ENCODE measurements around the gene SERTM1. TPM values are rescaled to one million over a fixed set of nuclear protein-coding genes. Genes with fewer than 3 reads are reported as not detected.

SERTM1 gene
- total RNA-seq, 1 experiment from 2014 or later = 0.24 TPM

DNA sequence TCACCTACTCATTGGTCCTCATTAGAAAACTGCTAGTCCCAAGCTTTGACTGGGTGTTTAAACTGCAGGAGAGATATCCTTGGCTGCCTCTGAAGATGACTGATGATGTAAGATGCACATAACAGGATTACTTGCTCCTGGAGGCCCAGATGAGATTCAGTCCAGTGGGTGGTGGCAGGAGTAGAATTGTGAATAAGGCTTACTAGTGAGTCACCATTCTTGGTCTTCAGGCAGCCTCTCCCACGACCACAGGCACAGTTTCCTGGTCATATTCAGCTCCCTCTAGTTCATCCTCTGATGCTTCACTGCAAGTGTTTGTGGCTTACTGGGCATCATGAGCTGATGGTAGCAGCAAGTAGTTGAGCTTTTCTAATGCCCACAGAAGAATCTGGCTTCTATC is 12.1 kb downstream of the SERTM1 start:
- Histone ChIP-seq H3K79me2 (ENCODE audit: insufficient read depth, low read length) (no peaks in the 10 kb centered on the region), H3K56ac (ENCODE audit: insufficient read length, low read depth, low read length) (no peak overlapping the region), H3K4me2 (ENCODE audit: insufficient read depth, insufficient read length, low read length) (no peak overlapping the region), H2AK5ac (ENCODE audit: insufficient read length, low read length) (no peak overlapping the region), H3K9ac (ENCODE audit: extremely low read depth, insufficient read length, low read length) (no peak overlapping the region), H3K14ac (ENCODE audit: insufficient read depth, low read length) (no peak overlapping the region), H3K23ac (ENCODE audit: insufficient read length, low read depth, low read length) (no peak overlapping the region), H3K9me3 (ENCODE audit: control insufficient read depth, low read depth, low read length) (no peaks in the 10 kb centered on the region), H3K4me1 (ENCODE audit: insufficient read depth, low read length) (no peaks in the 10 kb centered on the region), H2BK15ac (ENCODE audit: low read depth, low read length) (no peak overlapping the region), H4K91ac (ENCODE audit: insufficient read length, low read depth, low read length) (no peak overlapping the region), H4K8ac (replicated peaks; ENCODE audit: insufficient read length, low read depth, low read length) (no peak overlapping the region), H2AFZ (ENCODE audit: low read length) (no peak overlapping the region), H2BK120ac (ENCODE audit: low read depth, low read length, poor library complexity, severe bottlenecking) (no peak overlapping the region), H4K5ac (ENCODE audit: insufficient read length, low read depth, low read length) (no peak overlapping the region), H3K27ac (ENCODE audit: insufficient read length, low read depth, low read length) (no peak overlapping the region), H3K27me3 (ENCODE audit: insufficient read depth, low read length) (no peaks in the 10 kb centered on the region), H2BK20ac (ENCODE audit: low read depth, low read length, poor library complexity, severe bottlenecking) (no peak overlapping the region), H3K18ac (ENCODE audit: insufficient read length, low read depth, low read length) (no peak overlapping the region), H3T11ph (ENCODE audit: low read length) (no peak overlapping the region), H4K20me1 (ENCODE audit: control insufficient read depth, insufficient read depth, insufficient read length) (no peaks in the 10 kb centered on the region), H2BK5ac (ENCODE audit: insufficient read length, low read length) (no peak overlapping the region), H3K23me2 (ENCODE audit: insufficient read length, low read depth, low read length, poor library complexity, severe bottlenecking) (no peaks in the 10 kb centered on the region), H3K79me1 (ENCODE audit: insufficient read depth, low read depth, low read length, poor library complexity, severe bottlenecking) (no peaks in the 10 kb centered on the region), H3K4ac (ENCODE audit: low read depth, low read length) (no peak overlapping the region), H2BK12ac (ENCODE audit: insufficient read length, low read depth, low read length) (peak overlapping the region; percentile 35)
- no peaks in the 10 kb centered on the region for H3K36me3 Mint-ChIP-seq (ENCODE audit: insufficient read depth in 1 of 3, low read depth in 3 of 3)
- H3K27ac Mint-ChIP-seq = peak overlapping the region in 1 of 3 experiments; percentile 27; a peak in 1 of 7 replicates
- no peak for DNase-seq
- peaks cover 12 to 14% of the 10 kb centered on the region in 2 experiments for H3K4me1 Mint-ChIP-seq
- H3K9me3 Mint-ChIP-seq = no peaks in the 10 kb centered on the region
- TF ChIP-seq, protein P1, sequence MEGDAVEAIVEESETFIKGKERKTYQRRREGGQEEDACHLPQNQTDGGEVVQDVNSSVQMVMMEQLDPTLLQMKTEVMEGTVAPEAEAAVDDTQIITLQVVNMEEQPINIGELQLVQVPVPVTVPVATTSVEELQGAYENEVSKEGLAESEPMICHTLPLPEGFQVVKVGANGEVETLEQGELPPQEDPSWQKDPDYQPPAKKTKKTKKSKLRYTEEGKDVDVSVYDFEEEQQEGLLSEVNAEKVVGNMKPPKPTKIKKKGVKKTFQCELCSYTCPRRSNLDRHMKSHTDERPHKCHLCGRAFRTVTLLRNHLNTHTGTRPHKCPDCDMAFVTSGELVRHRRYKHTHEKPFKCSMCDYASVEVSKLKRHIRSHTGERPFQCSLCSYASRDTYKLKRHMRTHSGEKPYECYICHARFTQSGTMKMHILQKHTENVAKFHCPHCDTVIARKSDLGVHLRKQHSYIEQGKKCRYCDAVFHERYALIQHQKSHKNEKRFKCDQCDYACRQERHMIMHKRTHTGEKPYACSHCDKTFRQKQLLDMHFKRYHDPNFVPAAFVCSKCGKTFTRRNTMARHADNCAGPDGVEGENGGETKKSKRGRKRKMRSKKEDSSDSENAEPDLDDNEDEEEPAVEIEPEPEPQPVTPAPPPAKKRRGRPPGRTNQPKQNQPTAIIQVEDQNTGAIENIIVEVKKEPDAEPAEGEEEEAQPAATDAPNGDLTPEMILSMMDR (conservative IDR thresholded peaks at IDR 0.05) = no peak
- no peak overlapping the region for H3K4me3 Mint-ChIP-seq
- no CpG with 5 or more reads among the region's 1 CpG for WGBS (ENCODE audit: extremely low coverage, insufficient read length, low lambda C conversion rate)
- no peaks in the 10 kb centered on the region for H3K27me3 Mint-ChIP-seq (ENCODE audit: low read depth)

Measured in H9 (cell line).